GM06990 (cell line): ENCODE data around the gene SIN3B.
A peak's percentile ranks its signal among the peaks of the same experiment; 100 is the strongest.

Experiments used
- DNase-seq: peaks from one replicate; pipeline ENCODE4 v3.0.0-alpha.2; 2011; ENCODE audit not compliant: insufficient read length; ENCODE audit errors: extremely low read depth
- H3K27me3 ChIP-seq: replicated peaks from 2 replicates; pipeline ENCODE4 v1.6.0; 2011; ENCODE audit warnings: low read length; ENCODE audit not compliant: control insufficient read depth, insufficient read depth
- H3K36me3 ChIP-seq: 2 replicates; pipeline ENCODE4 v1.5.1; 2011; ENCODE audit warnings: low read length; ENCODE audit not compliant: control insufficient read depth, insufficient read depth
- H3K4me3 ChIP-seq: replicated peaks from 2 replicates; pipeline ENCODE4 v1.5.1; 2011; ENCODE audit warnings: low read depth, mild to moderate bottlenecking, control low read depth, low read length
- CTCF ChIP-seq: IDR thresholded peaks from 2 replicates; pipeline ENCODE4 v1.5.1; 2011; ENCODE audit warnings: low read length, control low read depth, mild to moderate bottlenecking, inconsistent platforms; ENCODE audit not compliant: insufficient read depth, poor library complexity, severe bottlenecking

SIN3B gene

GRCh38 chr19:16897029-16897855 is 68.0 kb downstream of the SIN3B start:
- DNase-seq = peak; percentile 89
- H3K36me3 ChIP-seq = no peaks in the 10 kb centered on the region

GRCh38 chr19:16897856-16898161 is 68.6 kb downstream of the SIN3B start:
- DNase-seq = no peak
- no peaks in the 10 kb centered on the region for H3K27me3 ChIP-seq
- H3K4me3 ChIP-seq = peak overlapping the region; percentile 67
- no peaks in the 10 kb centered on the region for H3K36me3 ChIP-seq
- no peak for TF ChIP-seq CTCF

More at GRCh38 chr19:16897029-16897855, 68.0 kb downstream of the SIN3B start:
- H3K27me3 ChIP-seq = no peaks in the 10 kb centered on the region
- H3K4me3 ChIP-seq = peak overlapping the region; percentile 67
- no peak for TF ChIP-seq CTCF

DNA sequence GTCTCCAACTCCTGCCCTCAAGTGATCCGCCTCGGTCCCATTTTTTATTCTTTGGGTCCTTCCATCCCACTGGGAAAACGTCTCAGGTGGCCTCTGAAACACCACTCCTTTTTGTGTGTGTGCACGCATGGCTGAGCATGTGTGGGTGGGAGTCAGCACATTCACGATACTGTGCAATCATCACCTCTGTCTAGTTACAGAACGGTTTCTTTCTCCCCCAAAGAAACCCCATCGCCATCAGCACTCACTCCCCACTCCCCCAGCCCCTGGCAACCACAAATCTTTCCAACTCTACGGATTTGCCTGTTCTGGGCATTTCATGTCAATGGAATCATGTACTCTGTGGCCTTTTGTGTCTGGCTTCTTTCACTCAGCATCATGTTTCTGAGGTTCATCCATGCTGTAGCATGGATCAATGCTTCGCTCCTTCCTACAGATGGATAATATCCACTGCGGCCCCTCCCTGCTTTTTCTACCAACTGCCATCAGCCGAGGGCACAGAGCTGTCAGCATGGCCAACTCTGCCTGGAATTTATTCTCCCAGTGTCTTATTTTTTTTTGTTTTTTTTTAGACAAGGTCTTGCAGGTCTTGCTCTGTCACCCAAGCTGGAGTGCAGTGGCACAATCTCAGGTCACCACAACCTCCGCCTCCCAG is 69.3 kb downstream of the SIN3B start:
- DNase-seq = no peak
- no peak for TF ChIP-seq CTCF
- H3K4me3 ChIP-seq = peak overlapping the region; percentile 8; the same call in 1 of the 2 replicates

GRCh38 chr19:16899566-16900075 is 70.4 kb downstream of the SIN3B start:
- TF ChIP-seq CTCF = peak; percentile 94
- Histone ChIP-seq H3K36me3 (no peaks in the 10 kb centered on the region), H3K4me3 (no peak overlapping the region), H3K27me3 (no peaks in the 10 kb centered on the region)
- no peak for DNase-seq

More for the DNA sequence above, 69.3 kb downstream of the SIN3B start:
- Histone ChIP-seq H3K27me3 (no peaks in the 10 kb centered on the region), H3K36me3 (no peaks in the 10 kb centered on the region)

- TF ChIP-seq CTCF = no peak
- H3K27me3 ChIP-seq = no peaks in the 10 kb centered on the region
- no peak overlapping the region for H3K4me3 ChIP-seq
- DNase-seq = no peak
- no peaks in the 10 kb centered on the region for H3K36me3 ChIP-seq
Measured at GRCh38 chr19:16901491-16902175, 72.4 kb downstream of the SIN3B start.
